Activated CD4-positive, alpha-beta T cell treated with anti-CD3 and anti-CD28 coated beads for 48 hours (primary cell): ENCODE results near the gene RAB37.

ENCODE experiments used
- DNase-seq: peaks from one replicate; pipeline ENCODE4 v3.0.0-alpha.2; 2020

Gene RAB37

GRCh38 chr17:74728702-74729075 is 8.4 kb upstream of the RAB37 start:
- DNase-seq = no peak

- no peak for DNase-seq
Observed at GRCh38 chr17:74729368-74729767, 7.7 kb upstream of the RAB37 start.

DNA sequence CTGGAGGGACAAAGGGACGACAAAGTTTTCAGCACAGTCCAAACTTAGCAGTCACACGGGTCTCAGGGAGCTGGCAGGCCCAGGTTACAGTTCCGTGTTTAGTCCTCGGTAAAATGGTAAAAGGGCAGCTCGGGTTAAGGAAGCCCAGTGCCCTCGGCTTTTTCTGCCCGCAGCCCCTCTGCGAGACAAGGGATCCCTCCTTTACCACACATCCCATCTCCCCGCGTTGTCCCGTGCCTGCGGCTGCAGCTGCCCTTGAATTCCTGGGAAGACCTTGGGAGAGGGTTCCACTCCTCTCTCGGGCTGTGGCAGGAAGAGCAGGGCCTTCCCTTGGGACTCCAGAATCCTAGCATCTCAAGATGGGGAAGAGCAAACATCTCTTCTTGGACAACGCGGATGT is 7.2 kb upstream of the RAB37 start:
- no peak for DNase-seq

DNA sequence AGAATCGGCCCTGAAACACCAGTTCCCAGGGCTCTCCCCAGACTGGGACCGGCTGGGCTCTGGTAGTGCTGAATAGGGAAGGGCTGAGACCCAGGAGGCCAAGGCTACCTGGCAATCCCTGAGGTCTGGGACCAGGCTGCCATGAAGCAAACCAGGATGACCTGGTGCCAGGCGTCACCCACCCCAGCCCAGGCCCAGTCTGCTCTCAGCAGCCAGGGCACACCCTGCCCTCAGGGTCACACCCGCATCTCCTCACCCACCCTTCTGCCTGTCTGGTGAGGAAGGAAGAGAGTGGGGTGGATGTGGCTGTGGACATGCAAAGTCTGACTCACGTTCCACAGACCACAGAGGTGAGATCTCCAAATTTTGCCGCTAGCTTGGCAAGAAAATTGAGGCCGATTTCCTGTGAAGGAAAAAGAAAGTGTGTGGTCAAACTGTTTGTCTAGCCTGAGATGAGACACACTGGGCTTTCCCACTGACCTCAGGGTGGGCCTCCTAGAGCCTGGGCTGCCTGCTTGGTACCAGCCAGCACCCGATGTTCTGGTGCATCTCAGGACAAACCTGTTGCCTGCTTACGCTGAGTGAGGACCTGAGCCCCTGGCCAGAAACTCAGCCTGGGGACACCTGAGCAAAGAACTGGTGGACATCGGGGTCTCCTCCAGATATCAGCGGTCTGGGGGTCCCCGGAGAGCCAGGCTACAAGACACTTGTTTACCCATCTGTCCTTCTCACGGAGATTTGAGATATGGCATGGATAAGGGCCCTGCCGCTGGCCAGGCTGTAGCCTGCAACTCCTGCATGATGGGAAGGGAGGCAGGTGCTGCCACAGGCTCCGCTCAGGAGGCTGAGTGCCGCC is 6.3 kb upstream of the RAB37 start:
- no peak for DNase-seq

DNA sequence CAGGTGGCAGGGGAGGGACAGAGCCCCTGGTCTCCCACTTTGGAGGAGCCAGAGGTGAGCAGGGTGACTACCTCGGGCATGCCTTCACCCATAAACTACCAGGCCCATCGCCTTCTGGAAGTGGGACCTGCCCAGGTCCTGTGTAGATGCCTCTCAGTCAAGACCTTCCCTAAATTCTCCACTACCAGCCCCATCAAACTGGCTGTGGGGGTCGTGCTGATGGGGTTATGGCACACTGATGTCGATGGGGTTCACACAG is 5.8 kb upstream of the RAB37 start:
- no peak for DNase-seq

DNA sequence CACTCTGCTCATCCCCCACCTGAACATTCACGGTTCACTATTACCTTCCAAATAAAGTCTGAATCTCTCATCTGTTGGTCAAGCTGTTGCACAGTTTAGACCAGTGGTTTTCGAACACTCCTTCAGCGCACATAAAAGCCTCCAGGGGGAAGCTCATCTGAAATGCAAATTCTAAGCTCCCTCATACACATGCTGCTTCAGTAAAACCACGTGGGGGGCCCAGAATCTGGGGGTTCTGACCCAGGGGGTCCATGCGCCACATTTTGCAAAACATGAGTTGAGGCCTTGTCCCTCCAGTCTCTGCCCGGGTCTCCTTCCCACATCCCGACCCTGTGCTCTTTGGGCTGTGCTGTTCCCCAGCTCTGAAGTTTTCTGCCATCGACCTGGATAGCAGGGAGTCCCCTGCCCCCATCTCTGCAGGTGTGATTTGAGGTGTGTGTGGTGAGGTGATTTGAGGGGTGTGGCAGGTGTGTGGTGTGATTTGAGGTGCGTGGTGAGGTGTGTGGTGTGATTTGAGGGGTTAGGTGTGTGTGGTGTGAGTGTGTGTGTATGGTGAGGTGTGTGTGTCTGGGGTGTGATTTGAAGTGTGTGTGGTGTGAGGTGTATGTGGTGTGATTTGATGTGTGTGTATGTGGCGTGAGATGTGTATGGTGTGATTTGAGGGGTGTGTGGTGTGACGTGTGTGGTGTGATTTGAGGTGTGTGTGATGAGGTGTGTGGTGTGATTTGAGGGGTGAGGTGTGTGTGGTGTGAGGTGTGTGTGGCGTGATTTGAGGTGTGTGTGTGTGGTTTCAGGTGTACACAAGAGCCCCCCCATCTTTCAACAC is 4.8 kb upstream of the RAB37 start:
- DNase-seq = no peak

- DNase-seq = no peak
Observed at GRCh38 chr17:74733365-74734122, 3.5 kb upstream of the RAB37 start.

DNA sequence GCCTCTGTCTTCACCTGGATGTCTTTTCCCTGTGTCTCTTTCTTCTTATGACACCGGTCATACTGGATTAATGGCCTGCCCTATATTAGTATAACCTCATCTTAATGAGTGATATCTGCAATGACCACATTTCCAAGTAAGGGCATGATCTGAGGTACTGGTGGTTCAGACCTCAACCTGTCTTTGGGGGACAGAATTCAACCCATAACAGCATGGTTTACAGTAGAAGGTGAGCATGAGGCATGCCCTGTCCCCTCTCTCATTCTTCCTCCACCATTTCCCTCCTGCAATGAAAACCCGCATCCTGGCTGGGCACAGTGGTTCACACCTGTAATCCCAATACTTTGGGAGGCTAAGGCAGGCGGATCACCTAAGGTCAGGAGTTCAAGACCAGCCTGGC is 2.8 kb upstream of the RAB37 start:
- no peak for DNase-seq

- DNase-seq = peak; percentile 61
Observed at GRCh38 chr17:74737299-74738050, 419 bp downstream of the RAB37 start.

GRCh38 chr17:74738051-74738996 is 1.3 kb downstream of the RAB37 start:
- peak; percentile 77 for DNase-seq

GRCh38 chr17:74739227-74739831 is 2.3 kb downstream of the RAB37 start:
- DNase-seq = no peak

GRCh38 chr17:74740173-74740572 is 3.1 kb downstream of the RAB37 start:
- DNase-seq = no peak

DNA sequence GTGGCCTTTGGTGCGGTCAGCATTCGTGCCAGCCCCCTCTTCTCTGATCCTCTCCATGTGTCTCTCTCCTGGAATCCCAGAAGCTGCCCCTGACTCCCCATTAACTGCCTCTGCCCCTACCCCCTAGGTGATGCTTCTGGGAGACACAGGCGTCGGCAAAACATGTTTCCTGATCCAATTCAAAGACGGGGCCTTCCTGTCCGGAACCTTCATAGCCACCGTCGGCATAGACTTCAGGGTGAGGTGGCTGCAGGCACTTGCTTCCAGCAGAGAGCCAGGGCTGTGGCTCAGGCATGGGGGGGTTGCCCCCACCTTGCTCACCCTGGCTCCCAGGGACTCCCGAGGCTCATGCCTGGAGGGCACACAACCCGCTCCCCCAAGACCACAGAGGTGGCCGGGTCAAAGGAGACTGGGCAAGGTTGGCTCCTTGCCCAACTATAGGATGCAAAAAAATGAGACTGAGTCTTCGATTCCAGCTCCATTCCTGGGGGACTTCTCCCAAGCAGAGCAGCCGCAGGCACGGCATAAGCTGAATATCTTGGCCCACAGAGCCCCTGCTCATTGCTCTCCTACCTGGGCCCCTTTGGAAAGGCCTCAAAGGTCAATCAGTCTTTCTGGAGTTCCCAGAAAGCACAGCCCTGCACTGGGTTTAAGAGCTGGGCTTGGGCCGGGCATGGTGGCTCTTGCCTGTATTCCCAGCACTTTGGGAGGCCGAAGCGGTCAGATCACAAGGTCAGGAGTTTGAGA is 3.8 kb downstream of the RAB37 start:
- DNase-seq = no peak

GRCh38 chr17:74742153-74742515 is 5.1 kb downstream of the RAB37 start:
- peak; percentile 56 for DNase-seq

GRCh38 chr17:74742978-74743545 is 6.0 kb downstream of the RAB37 start:
- DNase-seq = no peak

- DNase-seq = no peak
Observed at GRCh38 chr17:74743755-74744154, 6.7 kb downstream of the RAB37 start.

DNA sequence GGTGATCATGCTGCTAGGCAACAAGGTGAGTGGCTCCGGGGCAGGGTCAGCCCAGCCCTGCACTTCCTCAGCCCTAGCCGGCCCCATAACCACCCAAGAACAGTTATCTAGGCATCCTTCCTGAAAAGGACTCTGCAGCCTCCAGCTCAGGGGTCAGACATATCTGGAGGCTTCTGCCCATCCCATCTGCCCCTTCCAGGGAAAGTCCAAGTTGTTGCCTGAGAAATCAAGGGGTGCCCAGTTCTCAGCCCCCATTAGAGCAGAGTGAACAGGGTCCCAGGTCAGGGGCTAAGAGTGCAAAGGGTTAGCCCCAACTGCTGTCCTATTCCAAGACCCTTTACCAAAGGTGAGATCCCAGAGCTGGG is 7.3 kb downstream of the RAB37 start:
- no peak for DNase-seq

DNA sequence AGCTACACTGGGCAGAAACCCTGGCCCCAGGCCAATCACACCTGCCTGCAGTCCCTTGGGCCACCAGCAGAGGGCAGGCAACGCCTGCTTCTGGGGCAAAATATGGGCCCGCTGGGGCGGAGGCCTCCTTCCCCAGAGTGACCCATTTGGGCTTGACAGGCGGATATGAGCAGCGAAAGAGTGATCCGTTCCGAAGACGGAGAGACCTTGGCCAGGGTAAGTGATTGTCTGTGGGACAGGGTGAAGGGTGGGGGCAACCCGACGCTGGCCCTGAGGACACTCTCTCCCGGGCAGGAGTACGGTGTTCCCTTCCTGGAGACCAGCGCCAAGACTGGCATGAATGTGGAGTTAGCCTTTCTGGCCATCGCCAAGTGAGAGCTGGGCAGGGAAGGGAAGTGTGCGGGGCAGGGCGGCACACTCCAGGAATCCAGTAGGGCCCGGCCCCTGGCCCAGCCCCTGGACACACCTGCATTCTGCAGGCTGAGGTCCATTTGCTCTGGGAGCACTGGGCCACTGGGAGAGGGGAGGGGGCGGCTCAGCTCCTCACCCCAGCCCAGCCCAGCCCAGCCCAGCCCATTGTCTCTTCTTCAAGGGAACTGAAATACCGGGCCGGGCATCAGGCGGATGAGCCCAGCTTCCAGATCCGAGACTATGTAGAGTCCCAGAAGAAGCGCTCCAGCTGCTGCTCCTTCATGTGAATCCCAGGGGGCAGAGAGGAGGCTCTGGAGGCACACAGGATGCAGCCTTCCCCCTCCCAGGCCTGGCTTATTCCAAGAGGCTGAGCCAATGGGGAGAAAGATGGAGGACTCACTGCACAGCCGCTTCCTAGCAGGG is 7.9 kb downstream of the RAB37 start:
- peak; percentile 89 for DNase-seq

- DNase-seq = no peak
Observed at GRCh38 chr17:74745548-74746177, 8.6 kb downstream of the RAB37 start.
